VCaP (cell line): ENCODE measurements around the gene ABHD2.

ENCODE experiments used
- H3K27ac ChIP-seq: fragments of 450-650 bp; 2 replicates; pipeline ENCODE4 v1.5.1; 2017
- TF ChIP-seq, protein P1 (sequence below): fragments of 450-650 bp; conservative IDR thresholded peaks from 2 replicates; pipeline ENCODE4 v1.5.1; 2017; ENCODE audit warnings: mild to moderate bottlenecking, moderate library complexity

Gene ABHD2

DNA sequence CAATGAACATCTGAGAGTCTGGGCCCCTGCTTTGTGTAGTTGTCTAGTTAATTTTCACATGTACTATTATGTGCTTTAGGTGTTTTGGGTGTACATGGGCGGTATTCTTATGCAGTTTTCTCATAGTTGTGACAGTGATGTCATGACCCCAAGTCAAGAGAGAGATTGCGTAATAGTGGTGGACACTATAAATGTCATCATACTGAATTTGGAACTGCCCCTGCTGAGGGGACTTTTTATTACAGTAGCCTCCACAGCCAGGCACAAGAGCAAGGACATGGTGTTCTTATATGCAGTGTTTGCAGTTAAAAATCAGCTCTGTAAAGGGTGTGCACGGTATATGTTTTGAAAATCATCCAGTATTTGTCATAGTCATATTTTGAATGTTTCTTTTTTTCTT, 29.5 kb downstream of the ABHD2 start:
- H3K27ac ChIP-seq: peak overlapping the region; percentile 97

DNA sequence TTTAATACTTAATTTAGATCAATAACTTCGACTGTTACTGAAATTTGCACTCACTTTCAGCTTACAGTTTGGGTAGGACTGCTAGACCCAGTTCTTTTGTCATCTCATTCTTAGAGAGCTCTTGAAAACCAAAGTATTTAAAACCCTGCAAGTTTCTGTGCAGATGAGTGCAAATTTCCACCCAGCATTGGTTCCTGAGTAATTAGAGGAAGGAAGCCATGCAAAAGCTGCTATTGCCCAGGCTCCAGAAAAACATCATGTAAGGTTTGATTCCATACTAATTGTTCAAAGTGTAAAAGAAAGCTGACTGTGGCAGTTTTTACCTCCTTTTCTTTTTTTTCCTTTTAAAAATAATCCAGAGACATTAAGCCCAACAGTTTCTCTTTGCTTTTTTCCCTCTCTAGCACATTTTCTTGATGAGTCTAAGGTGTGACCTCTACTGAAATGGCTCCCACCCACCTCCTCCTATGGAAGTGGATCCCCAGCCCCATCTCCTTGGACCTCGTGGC, 30.3 kb downstream of the ABHD2 start:
- H3K27ac ChIP-seq: peak overlapping the region; percentile 97

More for the DNA sequence above, 29.5 kb downstream of the ABHD2 start:
- TF ChIP-seq, protein P1, sequence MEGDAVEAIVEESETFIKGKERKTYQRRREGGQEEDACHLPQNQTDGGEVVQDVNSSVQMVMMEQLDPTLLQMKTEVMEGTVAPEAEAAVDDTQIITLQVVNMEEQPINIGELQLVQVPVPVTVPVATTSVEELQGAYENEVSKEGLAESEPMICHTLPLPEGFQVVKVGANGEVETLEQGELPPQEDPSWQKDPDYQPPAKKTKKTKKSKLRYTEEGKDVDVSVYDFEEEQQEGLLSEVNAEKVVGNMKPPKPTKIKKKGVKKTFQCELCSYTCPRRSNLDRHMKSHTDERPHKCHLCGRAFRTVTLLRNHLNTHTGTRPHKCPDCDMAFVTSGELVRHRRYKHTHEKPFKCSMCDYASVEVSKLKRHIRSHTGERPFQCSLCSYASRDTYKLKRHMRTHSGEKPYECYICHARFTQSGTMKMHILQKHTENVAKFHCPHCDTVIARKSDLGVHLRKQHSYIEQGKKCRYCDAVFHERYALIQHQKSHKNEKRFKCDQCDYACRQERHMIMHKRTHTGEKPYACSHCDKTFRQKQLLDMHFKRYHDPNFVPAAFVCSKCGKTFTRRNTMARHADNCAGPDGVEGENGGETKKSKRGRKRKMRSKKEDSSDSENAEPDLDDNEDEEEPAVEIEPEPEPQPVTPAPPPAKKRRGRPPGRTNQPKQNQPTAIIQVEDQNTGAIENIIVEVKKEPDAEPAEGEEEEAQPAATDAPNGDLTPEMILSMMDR: no peak

DNA sequence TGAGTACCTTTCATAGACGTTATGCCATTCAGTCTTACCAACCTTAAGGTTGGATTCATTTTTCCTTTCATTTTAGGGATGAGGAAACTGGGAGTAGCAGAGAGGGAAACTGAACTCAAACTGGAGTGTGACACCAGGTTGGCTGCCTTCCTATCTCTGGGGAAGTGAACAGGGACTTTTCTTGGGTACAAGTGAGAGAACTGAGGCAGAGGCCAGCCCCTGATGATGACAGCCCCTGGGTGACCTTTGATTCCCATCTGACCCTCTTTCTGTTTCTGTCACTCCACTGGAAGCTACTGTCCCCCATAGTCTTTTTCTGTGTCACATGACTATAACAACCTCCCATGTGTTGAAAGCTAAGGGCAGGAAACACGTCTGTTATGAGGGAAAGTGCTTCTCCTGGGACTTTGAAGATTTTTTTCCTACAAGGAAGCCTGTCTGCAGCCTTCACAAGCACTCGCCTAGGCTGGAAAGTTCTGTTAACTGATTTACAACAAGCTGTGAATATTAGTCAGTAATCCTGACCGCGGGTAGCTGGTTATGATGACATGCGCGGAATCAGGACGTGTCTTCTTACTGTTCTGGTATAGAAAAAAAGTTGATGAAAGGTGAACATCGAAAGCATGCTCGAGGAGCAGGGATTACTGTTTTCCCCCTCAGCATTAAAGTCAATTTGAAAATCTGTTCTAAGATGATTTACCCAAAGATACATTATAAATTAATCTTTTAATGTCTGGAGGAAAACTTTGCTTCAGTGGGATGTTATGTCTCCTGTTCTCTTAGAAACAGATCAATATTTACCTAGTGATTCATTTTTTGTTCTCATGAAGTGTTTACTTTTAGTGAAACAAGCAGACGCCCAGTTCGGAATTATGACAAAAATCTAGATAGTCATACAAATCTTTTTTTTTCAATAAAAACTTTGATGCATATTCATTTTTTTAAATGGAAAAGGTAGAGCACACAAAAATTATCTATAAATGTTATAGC, 31.5 kb downstream of the ABHD2 start:
- TF ChIP-seq, protein P1: no peak
- peak overlapping the region; percentile 97 for H3K27ac ChIP-seq

More for the DNA sequence above, 30.3 kb downstream of the ABHD2 start:
- TF ChIP-seq, protein P1: no peak

DNA sequence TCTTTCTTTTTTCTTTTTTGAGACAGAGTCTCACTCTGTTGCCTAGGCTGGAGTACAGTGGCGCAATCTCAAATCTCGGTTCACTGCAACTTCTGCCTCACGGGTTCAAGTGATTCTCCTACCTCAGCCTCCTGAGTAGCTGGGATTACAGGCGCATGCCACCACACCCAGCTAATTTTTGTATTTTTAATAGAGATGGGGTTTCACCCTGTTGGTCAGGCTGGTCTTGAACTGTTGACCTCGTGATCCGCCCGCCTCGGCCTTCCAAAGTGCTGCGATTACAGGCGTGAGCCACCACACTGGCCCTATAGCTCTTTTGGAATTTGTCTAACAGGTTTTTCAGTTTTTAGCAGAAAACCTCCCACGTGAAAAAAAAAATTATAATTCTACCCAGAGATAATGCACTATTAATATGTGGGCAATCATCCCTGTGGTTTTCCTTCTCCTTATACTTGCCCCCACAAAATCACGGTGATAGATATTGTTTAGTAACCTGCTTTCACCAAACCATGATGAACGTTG, 32.3 kb downstream of the ABHD2 start:
- H3K27ac ChIP-seq: peak overlapping the region; percentile 97

DNA sequence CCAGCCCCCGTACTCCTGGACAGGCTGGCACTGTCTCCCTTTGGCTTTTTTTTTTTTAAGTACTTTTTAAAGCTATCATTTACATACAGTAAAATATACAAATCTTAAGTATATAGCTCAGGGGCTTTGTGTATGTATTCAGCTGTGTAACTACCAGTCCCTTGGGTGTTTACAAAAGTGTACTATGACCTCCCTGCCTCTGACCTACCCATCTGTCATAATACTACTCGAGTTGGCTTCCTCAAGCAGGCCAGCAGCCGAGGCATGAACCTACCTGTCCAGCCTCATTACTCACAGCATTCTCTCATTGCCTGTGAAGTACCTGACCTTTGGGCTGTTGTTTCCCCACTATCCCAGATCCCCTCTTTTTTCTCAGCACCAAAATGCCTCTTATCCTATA, 33.2 kb downstream of the ABHD2 start:
- TF ChIP-seq, protein P1: no peak
- H3K27ac ChIP-seq: peak overlapping the region; percentile 97

DNA sequence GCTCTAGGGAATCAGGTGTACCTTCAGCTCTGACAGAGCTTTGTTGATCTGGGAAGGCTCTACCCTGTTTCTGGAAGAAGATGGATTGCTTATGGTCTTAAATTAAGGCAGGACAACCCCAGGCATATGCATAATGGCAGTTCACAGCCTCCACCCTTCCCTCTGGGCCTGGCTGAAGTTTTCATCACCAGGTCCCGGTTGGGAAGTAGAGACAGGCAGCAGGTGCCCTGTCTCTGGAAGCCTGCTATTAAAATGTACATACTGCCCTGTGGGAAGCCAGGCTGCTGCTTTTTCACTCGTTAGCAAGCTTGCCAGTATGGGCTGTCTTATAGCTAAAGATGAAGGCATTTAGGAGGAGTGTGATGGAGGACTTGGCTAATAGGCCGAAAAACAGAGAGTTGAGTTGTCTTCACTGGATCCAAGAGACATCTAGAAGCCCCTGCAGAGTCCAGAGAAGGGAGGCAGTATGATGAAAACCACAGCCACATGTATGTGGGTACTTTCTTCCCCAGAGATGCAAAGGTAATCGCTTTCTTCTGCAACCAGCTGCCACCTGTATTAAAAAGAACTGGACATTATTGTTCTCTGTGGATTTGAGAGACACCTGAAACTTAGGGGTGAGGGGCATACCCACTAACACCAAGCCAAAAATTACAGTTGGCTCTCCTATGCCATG, 34.4 kb downstream of the ABHD2 start:
- H3K27ac ChIP-seq: peak overlapping the region; percentile 97
- TF ChIP-seq, protein P1: no peak

DNA sequence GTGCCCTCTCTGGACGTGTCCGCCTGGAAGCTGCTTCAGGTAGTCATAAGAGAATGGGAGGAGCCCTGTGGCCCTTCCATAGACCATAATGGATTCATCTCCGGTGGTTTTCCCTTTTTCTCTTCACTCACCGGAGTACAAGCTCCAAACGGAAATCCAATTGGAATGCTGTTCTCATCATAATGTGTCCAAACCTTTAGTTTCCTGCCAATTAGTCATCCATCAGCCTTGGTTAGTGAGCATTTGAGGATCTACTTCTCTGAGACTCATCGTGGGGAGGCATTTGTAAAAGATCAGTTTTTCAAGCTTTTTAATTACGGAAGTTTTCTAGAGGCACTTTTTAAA, 34.9 kb downstream of the ABHD2 start:
- TF ChIP-seq, protein P1: no peak
- H3K27ac ChIP-seq: peak overlapping the region; percentile 97
